WERI-Rb-1 (cell line): ENCODE data around the gene PTGER1.

ENCODE experiments used
- DNase-seq: peaks from one replicate; pipeline ENCODE4 v3.0.0-alpha.2; 2020
- H3K27ac ChIP-seq: fragments of 250-450 bp; sonication (Bioruptor Pico); 2 replicates; pipeline ENCODE4 v1.5.1; 2020; ENCODE audit warnings: mild to moderate bottlenecking, moderate library complexity
- H3K27me3 ChIP-seq: fragments of 250-450 bp; sonication (Bioruptor Pico); 2 replicates; pipeline ENCODE4 v1.5.1; 2021; ENCODE audit warnings: mild to moderate bottlenecking, low read depth, moderate library complexity; ENCODE audit not compliant: insufficient read depth, severe bottlenecking
- H3K36me3 ChIP-seq: fragments of 250-450 bp; sonication (Bioruptor Pico); 2 replicates; pipeline ENCODE4 v1.5.1; 2020; ENCODE audit warnings: mild to moderate bottlenecking, moderate library complexity
- H3K4me3 ChIP-seq: 2 replicates; pipeline ENCODE4 v1.5.1; 2011; ENCODE audit warnings: low read depth, mild to moderate bottlenecking, control low read depth, low read length
- H3K9me3 ChIP-seq: fragments of 250-450 bp; sonication (Bioruptor Pico); 2 replicates; pipeline ENCODE4 v1.5.1; 2021; ENCODE audit warnings: mild to moderate bottlenecking, moderate library complexity; ENCODE audit not compliant: severe bottlenecking
- TF ChIP-seq, protein P1 (sequence below): IDR thresholded peaks from 2 replicates; pipeline ENCODE4 v1.5.1; 2011; ENCODE audit warnings: low read depth, mild to moderate bottlenecking, control low read depth, inconsistent platforms, low read length

The PTGER1 gene

DNA sequence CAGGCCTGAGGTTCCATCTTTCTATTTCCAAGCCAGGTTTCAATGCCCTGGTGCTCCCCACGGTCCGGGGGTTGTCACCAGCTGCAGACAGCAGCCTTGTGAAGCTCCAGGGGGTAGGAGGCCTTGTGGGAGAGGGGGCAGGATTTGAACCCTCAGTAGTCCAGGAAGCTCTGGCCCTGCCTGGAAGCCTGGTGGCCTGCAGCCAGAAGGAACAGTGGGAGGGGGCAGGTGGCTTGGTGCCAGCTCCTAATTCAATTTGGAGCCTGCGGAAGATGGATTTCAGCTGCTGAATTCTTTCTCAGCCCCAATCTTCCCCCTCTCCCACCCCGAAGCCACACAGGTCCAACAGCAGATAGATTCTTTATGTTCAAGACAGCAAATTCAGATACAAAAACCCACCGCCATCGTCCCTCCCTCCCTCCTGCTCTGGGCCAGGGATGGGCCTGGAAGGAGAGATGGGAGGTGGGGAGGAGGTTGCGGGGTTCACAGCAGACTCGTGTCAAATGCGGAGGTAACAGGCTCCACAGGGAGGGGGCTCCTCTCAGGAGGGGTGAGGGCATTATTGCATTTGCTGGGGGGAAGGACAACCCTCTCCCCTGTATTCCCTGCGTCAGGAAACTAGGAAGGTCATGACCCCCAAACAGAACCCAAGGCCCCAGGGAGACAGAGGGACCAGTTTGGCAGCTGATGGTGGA is 2.4 kb upstream of the PTGER1 start:
- H3K36me3 ChIP-seq: peaks cover 30% of the 10 kb centered on the region

DNA sequence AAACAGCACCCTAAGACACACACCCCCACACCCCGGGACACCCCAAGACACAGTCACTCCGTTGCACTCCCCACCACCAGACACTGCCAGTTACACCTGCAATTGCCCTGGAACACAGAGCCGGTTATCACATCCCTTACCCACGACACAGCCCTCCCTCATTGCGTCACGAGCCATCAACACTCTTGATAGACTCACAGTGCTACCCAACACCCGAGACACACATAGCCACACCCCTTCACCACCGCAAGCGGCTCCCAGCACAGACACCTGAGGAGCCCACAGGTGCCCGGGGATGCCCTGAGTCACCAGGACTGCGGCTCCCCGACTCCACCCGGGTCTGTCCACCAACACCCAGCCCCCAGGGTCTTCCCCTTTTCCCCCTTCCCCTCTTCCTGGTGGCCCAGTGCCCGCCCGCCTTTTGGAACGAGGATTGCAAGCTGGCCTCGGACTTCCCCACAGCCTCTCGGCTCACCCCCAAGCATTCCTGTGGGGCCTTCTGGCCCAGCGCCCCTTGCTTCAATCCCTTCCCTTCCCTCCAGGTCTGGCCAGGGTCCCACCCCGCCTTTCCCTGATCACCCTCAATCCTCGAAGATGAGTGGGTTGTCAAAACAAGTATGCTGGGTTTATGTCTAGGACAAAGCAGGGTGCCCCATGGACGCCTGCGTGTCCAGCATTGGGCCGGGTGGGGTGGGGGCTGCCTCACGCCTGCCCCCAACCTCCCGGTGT is 1.7 kb upstream of the PTGER1 start:
- H3K27me3 ChIP-seq: no peaks in the 10 kb centered on the region
- TF ChIP-seq, protein P1, sequence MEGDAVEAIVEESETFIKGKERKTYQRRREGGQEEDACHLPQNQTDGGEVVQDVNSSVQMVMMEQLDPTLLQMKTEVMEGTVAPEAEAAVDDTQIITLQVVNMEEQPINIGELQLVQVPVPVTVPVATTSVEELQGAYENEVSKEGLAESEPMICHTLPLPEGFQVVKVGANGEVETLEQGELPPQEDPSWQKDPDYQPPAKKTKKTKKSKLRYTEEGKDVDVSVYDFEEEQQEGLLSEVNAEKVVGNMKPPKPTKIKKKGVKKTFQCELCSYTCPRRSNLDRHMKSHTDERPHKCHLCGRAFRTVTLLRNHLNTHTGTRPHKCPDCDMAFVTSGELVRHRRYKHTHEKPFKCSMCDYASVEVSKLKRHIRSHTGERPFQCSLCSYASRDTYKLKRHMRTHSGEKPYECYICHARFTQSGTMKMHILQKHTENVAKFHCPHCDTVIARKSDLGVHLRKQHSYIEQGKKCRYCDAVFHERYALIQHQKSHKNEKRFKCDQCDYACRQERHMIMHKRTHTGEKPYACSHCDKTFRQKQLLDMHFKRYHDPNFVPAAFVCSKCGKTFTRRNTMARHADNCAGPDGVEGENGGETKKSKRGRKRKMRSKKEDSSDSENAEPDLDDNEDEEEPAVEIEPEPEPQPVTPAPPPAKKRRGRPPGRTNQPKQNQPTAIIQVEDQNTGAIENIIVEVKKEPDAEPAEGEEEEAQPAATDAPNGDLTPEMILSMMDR: no peak
- no peak overlapping the region for H3K27ac ChIP-seq
- DNase-seq: no peak
- H3K9me3 ChIP-seq: no peaks in the 10 kb centered on the region
- peaks cover 26% of the 10 kb centered on the region for H3K36me3 ChIP-seq
- H3K4me3 ChIP-seq: no peak overlapping the region

More for the DNA sequence above, 2.4 kb upstream of the PTGER1 start:
- Histone ChIP-seq H3K27ac (no peak overlapping the region), H3K27me3 (no peaks in the 10 kb centered on the region), H3K4me3 (no peak overlapping the region), H3K9me3 (no peaks in the 10 kb centered on the region)
- DNase-seq: no peak
- TF ChIP-seq, protein P1: no peak

DNA sequence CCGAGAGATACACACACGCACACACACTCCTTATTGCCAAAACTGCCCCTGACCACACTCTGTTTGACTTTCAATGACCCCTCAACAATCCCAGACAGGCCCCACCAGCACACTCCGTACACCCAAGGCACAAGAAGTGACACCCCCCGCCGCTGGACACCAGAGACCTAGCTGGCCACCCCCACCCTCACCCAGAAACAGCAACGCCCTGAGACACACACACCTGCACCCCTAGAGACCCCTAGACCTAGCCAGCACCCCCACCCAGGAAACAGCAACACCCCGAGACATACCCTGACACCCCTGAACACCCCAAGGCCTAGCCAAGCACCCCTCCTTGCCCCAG is 1.1 kb upstream of the PTGER1 start:
- Histone ChIP-seq H3K9me3 (no peaks in the 10 kb centered on the region), H3K4me3 (no peak overlapping the region), H3K36me3 (peaks cover 26% of the 10 kb centered on the region), H3K27me3 (no peaks in the 10 kb centered on the region), H3K27ac (no peak overlapping the region)
- no peak for DNase-seq
- TF ChIP-seq, protein P1: no peak

DNA sequence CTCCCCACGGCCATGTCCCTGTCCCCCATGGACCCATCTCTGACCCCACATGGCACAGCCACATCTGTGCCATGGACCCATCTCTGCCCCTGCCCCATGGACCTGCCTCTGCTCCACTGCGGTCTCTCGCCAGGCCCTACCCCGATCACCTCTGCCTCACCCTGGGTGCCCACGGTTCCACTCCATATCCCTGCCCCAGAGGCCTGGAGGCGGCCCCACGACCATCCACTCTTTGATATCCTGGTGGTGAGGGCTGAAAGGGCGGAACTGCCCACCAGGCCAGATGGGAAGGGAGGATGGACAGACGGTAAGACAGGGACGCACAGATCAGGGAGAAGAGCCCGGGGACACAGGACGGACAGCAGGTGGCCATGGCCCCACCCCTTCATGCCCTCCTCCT is 327 bp downstream of the PTGER1 start:
- peaks cover 29% of the 10 kb centered on the region for H3K36me3 ChIP-seq
- peak overlapping the region; percentile 73 for H3K27ac ChIP-seq
- TF ChIP-seq, protein P1: no peak
- H3K4me3 ChIP-seq: peak overlapping the region; percentile 46
- no peaks in the 10 kb centered on the region for H3K9me3 ChIP-seq
- no peak for DNase-seq
- no peaks in the 10 kb centered on the region for H3K27me3 ChIP-seq

DNA sequence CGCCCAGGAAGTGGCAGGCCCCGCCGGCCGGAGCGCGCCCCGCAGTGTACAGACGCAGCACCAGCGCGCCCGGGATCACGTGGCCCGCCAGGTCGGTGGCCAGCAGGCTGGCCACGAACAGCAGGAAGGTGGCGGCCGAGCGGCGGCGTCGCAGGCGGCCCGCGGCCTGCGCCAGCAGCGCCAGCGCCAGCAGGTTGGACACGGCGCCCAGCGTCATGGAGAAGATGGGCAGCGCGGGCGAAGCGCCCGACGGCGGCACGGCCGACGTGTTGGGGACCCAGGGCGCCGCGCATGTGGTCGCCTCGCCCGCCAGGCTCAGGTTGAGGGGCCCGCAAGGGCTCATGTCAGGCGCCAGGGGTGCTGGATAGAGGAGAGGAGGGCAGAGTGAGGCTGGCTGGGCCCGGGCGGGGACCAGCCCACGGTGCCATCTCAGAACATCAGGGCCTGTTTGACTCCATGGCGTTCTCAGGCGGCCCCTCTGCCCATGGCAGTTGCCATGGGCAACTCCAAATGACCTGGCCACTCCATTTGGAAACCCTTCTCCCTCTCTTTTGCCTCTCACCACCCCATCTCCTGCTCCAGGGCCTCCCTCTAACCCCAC is 1.1 kb downstream of the PTGER1 start:
- H3K36me3 ChIP-seq: peaks cover 34% of the 10 kb centered on the region
- no peak overlapping the region for H3K4me3 ChIP-seq
- H3K27me3 ChIP-seq: no peaks in the 10 kb centered on the region
- no peak overlapping the region for H3K27ac ChIP-seq
- TF ChIP-seq, protein P1: no peak
- DNase-seq: no peak
- no peaks in the 10 kb centered on the region for H3K9me3 ChIP-seq
